Activated naive CD4-positive, alpha-beta T cell treated with anti-CD3 and anti-CD28 coated beads, Interleukin-2, amount 50 U/mL, for 24 hours (primary cell): ENCODE measurements around the gene HEYL.

Source experiments
- H3K27ac Mint-ChIP-seq: one replicate; pipeline ENCODE4 v1.8.0; 2021; ENCODE audit warnings: mild to moderate bottlenecking, mixed read lengths
- H3K27me3 Mint-ChIP-seq: one replicate; pipeline ENCODE4 v1.8.0; 2021; ENCODE audit warnings: mixed read lengths
- H3K36me3 Mint-ChIP-seq: one replicate; pipeline ENCODE4 v1.8.0; 2021; ENCODE audit warnings: mixed read lengths
- H3K4me1 Mint-ChIP-seq: one replicate; pipeline ENCODE4 v1.8.0; 2021; ENCODE audit warnings: mixed read lengths
- H3K4me3 Mint-ChIP-seq: one replicate; pipeline ENCODE4 v1.8.0; 2021; ENCODE audit warnings: mild to moderate bottlenecking, mixed read lengths
- H3K9me3 Mint-ChIP-seq: one replicate; pipeline ENCODE4 v1.8.0; 2021; ENCODE audit warnings: mixed read lengths

The HEYL gene

GRCh38 chr1:39672551-39672947 lies 33.1 kb upstream of the HEYL start:
- no peaks in the 10 kb centered on the region for H3K9me3 Mint-ChIP-seq
- H3K4me3 Mint-ChIP-seq, result peak overlapping the region; percentile 74
- no peaks in the 10 kb centered on the region for H3K36me3 Mint-ChIP-seq
- no peak overlapping the region for H3K27ac Mint-ChIP-seq
- H3K27me3 Mint-ChIP-seq, result peaks cover 8% of the 10 kb centered on the region
- H3K4me1 Mint-ChIP-seq, result peaks cover 7% of the 10 kb centered on the region

GRCh38 chr1:39671793-39672550 lies 32.5 kb upstream of the HEYL start, which contains the start of gene NT5C1A:
TSS of gene NT5C1A (minus strand) at chr1:39672107. CDS start at chr1:39672038, 69 bp downstream.
- Mint-ChIP-seq H3K27ac (no peak within 1 kb of the TSS), H3K4me3 (peak within 1 kb of the TSS; percentile 74), H3K27me3 (peaks cover 8% of the 10 kb centered on the region), H3K36me3 (no peaks in the 10 kb centered on the region), H3K9me3 (no peaks in the 10 kb centered on the region), H3K4me1 (peaks cover 12% of the 10 kb centered on the region)

GRCh38 chr1:39671433-39671792 lies 32.0 kb upstream of the HEYL start:
- Mint-ChIP-seq H3K4me1 (peaks cover 18% of the 10 kb centered on the region), H3K9me3 (no peaks in the 10 kb centered on the region), H3K4me3 (peak overlapping the region; percentile 46), H3K36me3 (no peaks in the 10 kb centered on the region), H3K27ac (no peak overlapping the region), H3K27me3 (peaks cover 8% of the 10 kb centered on the region)

- peak overlapping the region; percentile 46 for H3K4me3 Mint-ChIP-seq
- H3K4me1 Mint-ChIP-seq, result peaks cover 18% of the 10 kb centered on the region
- H3K9me3 Mint-ChIP-seq, result no peaks in the 10 kb centered on the region
- no peaks in the 10 kb centered on the region for H3K36me3 Mint-ChIP-seq
- peaks cover 8% of the 10 kb centered on the region for H3K27me3 Mint-ChIP-seq
- no peak overlapping the region for H3K27ac Mint-ChIP-seq
Measured at GRCh38 chr1:39670689-39671088, 31.2 kb upstream of the HEYL start.

- Mint-ChIP-seq H3K27me3 (peaks cover 8% of the 10 kb centered on the region), H3K27ac (no peak overlapping the region), H3K4me3 (no peak overlapping the region), H3K9me3 (no peaks in the 10 kb centered on the region), H3K36me3 (no peaks in the 10 kb centered on the region), H3K4me1 (peaks cover 18% of the 10 kb centered on the region)
Measured at GRCh38 chr1:39668894-39669293, 29.5 kb upstream of the HEYL start.

GRCh38 chr1:39668111-39668510 lies 28.7 kb upstream of the HEYL start:
- Mint-ChIP-seq H3K27ac (no peak overlapping the region), H3K27me3 (peaks cover 8% of the 10 kb centered on the region), H3K9me3 (no peaks in the 10 kb centered on the region), H3K36me3 (no peaks in the 10 kb centered on the region), H3K4me1 (peaks cover 18% of the 10 kb centered on the region), H3K4me3 (no peak overlapping the region)

- peak overlapping the region; percentile 74 for H3K27ac Mint-ChIP-seq
- H3K4me3 Mint-ChIP-seq, result peak overlapping the region; percentile 32
- H3K4me1 Mint-ChIP-seq, result peaks cover 18% of the 10 kb centered on the region
- H3K27me3 Mint-ChIP-seq, result peaks cover 8% of the 10 kb centered on the region
- no peaks in the 10 kb centered on the region for H3K9me3 Mint-ChIP-seq
- no peaks in the 10 kb centered on the region for H3K36me3 Mint-ChIP-seq
Measured at GRCh38 chr1:39666772-39667171, 27.3 kb upstream of the HEYL start.

- peaks cover 14% of the 10 kb centered on the region for H3K4me1 Mint-ChIP-seq
- no peak overlapping the region for H3K4me3 Mint-ChIP-seq
- H3K27me3 Mint-ChIP-seq, result no peaks in the 10 kb centered on the region
- H3K9me3 Mint-ChIP-seq, result no peaks in the 10 kb centered on the region
- no peak overlapping the region for H3K27ac Mint-ChIP-seq
- H3K36me3 Mint-ChIP-seq, result no peaks in the 10 kb centered on the region
Measured at GRCh38 chr1:39663559-39663958, 24.1 kb upstream of the HEYL start.

GRCh38 chr1:39662861-39663260 lies 23.4 kb upstream of the HEYL start:
- Mint-ChIP-seq H3K4me3 (no peak overlapping the region), H3K36me3 (no peaks in the 10 kb centered on the region), H3K4me1 (peaks cover 17% of the 10 kb centered on the region), H3K27ac (no peak overlapping the region), H3K27me3 (peaks cover 1% of the 10 kb centered on the region), H3K9me3 (no peaks in the 10 kb centered on the region)

- Mint-ChIP-seq H3K27me3 (peaks cover 1% of the 10 kb centered on the region), H3K4me3 (no peak overlapping the region), H3K9me3 (no peaks in the 10 kb centered on the region), H3K27ac (no peak overlapping the region), H3K36me3 (no peaks in the 10 kb centered on the region), H3K4me1 (peaks cover 5% of the 10 kb centered on the region)
Measured at GRCh38 chr1:39659538-39659937, 20.1 kb upstream of the HEYL start.

- Mint-ChIP-seq H3K4me3 (no peak overlapping the region), H3K27me3 (peaks cover 1% of the 10 kb centered on the region), H3K4me1 (peaks cover 5% of the 10 kb centered on the region), H3K9me3 (no peaks in the 10 kb centered on the region), H3K27ac (no peak overlapping the region), H3K36me3 (no peaks in the 10 kb centered on the region)
Measured at GRCh38 chr1:39659110-39659509, 19.7 kb upstream of the HEYL start.

GRCh38 chr1:39657923-39658485 lies 18.6 kb upstream of the HEYL start:
- Mint-ChIP-seq H3K27ac (peak overlapping the region; percentile 56), H3K4me3 (no peak overlapping the region), H3K9me3 (no peaks in the 10 kb centered on the region), H3K27me3 (peaks cover 1% of the 10 kb centered on the region), H3K4me1 (peaks cover 8% of the 10 kb centered on the region), H3K36me3 (no peaks in the 10 kb centered on the region)

GRCh38 chr1:39657402-39657801 lies 18.0 kb upstream of the HEYL start:
- Mint-ChIP-seq H3K9me3 (no peaks in the 10 kb centered on the region), H3K4me1 (peaks cover 8% of the 10 kb centered on the region), H3K4me3 (no peak overlapping the region), H3K36me3 (no peaks in the 10 kb centered on the region), H3K27ac (no peak overlapping the region), H3K27me3 (peaks cover 1% of the 10 kb centered on the region)

GRCh38 chr1:39656391-39656790 lies 16.9 kb upstream of the HEYL start:
- Mint-ChIP-seq H3K27ac (no peak overlapping the region), H3K36me3 (no peaks in the 10 kb centered on the region), H3K27me3 (peaks cover 1% of the 10 kb centered on the region), H3K9me3 (no peaks in the 10 kb centered on the region), H3K4me3 (no peak overlapping the region), H3K4me1 (peaks cover 8% of the 10 kb centered on the region)

- no peak overlapping the region for H3K4me3 Mint-ChIP-seq
- no peaks in the 10 kb centered on the region for H3K9me3 Mint-ChIP-seq
- H3K4me1 Mint-ChIP-seq, result peaks cover 8% of the 10 kb centered on the region
- H3K27me3 Mint-ChIP-seq, result peaks cover 1% of the 10 kb centered on the region
- H3K27ac Mint-ChIP-seq, result no peak overlapping the region
- H3K36me3 Mint-ChIP-seq, result no peaks in the 10 kb centered on the region
Measured at GRCh38 chr1:39655578-39656268, 16.3 kb upstream of the HEYL start.

- Mint-ChIP-seq H3K27ac (no peak overlapping the region), H3K9me3 (no peaks in the 10 kb centered on the region), H3K4me3 (no peak overlapping the region), H3K4me1 (peaks cover 8% of the 10 kb centered on the region), H3K36me3 (no peaks in the 10 kb centered on the region), H3K27me3 (peaks cover 1% of the 10 kb centered on the region)
Measured at GRCh38 chr1:39654291-39654690, 14.8 kb upstream of the HEYL start.
